ENCODE measurements around the gene C4orf50.
"Not testable (repeated sequence)": the region's sequence is repeated elsewhere in the genome, so short reads cannot be mapped to it uniquely, and the experiment has no call there.

Gene C4orf50

GRCh38 chr4:5857199-5857598, 161.0 kb downstream of the C4orf50 start:
- no peak for DNase-seq (ENCODE audit: low spot score)

DNA sequence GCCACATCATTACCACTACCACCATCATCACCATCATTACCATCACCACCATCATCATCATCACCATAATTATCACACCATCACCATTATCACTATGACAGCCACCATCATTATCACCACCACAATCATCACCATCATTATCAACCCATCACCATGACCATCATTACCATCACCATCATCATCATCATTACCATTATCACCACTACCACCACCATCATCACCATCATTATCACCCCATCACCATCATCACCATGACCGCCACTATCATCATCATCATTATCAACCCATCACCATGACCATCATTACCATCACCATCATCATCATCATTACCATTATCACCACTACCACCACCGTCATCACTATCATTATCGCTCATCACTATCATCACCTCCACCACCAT, 161.9 kb downstream of the C4orf50 start:
- DNase-seq (ENCODE audit: low spot score), result not testable (repeated sequence)

GRCh38 chr4:5854929-5855328, 163.3 kb downstream of the C4orf50 start:
- no peak for DNase-seq (ENCODE audit: low spot score)

DNA sequence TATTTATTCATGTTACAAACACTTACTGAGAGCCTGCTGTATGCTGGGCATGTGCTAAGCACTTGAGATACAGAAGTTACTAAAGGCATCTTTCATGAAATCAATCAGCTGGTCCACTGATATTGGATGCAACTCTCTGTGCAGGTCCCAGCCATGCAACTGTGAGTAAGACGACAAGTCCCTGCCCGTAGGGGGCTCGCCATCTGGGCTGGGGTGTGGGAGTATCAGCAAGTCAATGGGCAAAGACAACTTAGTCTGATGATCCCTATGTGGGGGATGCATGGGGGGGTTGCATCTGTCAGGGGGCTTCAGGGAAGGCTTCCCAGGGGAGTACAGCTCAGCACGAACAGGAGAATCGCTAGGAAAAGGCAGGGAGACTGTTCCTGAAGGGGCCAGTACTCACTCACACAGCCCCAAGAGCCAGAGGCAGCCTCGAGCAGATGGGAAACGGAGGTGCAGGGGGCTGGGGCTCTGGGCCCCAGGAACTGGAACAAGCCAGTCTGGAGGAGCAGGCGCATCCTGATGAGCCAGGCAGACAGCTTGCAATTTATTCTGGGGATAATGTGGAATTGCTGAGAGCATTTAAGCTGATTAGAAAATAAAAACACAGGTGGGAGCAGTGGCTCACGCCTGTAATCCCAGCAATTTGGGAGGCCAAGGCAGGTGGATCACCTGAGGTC, 165.6 kb downstream of the C4orf50 start:
- DNase-seq (ENCODE audit: low spot score), result no peak

DNA sequence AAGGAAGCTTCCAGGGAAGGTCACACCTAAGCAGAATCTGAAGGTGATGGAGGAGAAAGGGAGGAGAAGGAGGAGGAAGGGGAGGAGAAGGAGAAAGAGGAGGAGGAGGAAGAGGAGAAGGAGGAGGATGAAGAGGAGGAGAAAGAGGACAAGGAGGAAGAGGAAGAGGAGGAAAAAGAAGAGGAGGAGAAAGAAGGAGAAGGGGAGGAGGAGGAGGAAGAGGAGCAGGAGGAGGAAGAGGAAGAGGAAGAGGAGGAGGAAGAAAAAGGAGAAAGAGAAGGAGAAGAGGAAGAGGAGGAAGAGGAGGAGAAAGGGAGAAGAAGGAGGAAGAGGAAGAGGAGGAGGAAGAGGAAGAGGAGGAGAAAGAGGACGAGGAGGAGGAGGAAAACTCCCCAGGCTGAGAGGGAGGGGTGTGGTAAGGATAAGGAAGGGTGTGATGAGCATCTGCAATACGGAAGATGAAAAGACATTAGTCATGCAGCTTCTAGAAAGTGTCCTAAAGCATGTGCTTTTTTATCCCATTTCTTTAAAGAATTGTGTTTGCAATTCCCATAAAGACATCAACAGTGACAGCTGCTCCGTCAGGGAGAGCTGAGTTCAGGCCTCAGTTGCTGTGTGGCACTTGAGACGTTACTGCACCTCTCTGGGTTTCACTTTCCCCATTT, 166.5 kb downstream of the C4orf50 start:
- DNase-seq (ENCODE audit: low spot score), result no peak

All from AG20443 (cell line).